ENCODE measurements around the gene SLC35E2B.
"Not testable (repeated sequence)": the region's sequence is repeated elsewhere in the genome, so short reads cannot be mapped to it uniquely, and the experiment has no call there.

The SLC35E2B gene

DNA sequence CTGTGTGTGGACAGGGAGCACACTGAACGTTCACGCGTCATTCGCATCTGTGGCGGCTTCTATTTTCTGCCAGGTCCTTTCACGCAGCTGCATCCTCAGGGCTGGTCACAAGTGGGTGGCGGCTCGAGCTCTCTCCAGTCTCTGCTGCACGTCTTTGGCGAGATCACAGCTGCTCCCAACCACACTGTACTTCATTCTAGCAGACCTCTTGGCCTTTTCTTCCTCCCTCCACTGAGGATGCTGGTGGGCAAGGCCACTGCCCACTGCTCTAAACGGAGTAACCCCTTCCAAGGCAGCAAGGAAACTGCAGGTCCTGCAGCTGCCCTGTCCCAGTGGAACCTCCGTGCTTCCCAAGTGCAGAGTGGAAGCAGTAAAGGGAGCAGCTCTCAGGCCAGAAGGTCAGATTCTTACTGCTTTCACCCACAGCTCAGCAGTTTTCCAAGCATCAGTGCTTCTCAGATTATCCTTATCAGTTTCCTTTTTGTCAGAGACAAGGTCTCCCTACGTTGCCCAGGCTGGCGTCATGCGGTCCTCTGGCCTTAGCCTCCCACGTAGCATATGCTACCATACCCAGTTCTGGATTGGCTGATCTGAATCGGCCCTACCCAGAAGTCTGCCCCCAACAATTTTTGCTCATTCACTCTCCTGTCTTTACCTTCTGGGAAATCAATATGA is 44.9 kb downstream of the SLC35E2B start:
- not testable (repeated sequence) for DNase-seq (ENCODE audit: low read depth in 2 of 3, low spot score in 2 of 3)

DNA sequence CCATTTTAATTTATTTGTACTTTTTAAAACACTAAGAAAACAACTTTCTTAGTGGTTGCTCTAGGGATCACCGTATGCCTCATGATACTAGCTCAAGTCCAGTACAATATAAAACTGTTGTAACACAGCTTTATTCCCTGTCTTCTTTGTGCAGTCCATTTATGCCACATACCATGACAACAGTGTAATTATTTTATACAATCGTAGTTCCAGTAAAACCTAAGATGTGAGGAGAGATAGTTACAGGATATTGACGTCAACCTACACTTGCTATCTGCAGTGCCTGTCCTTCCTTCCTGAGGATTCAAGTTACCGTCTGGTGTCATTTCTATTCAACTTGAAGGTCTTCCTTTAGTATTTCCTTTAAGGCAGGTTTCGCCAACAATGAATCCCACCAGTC is 46.3 kb downstream of the SLC35E2B start:
- not testable (repeated sequence) for DNase-seq (ENCODE audit: low read depth in 2 of 3, low spot score in 2 of 3)

- not testable (repeated sequence) for DNase-seq (ENCODE audit: low read depth in 2 of 3, low spot score in 2 of 3)
Measured at GRCh38 chr1:1640711-1641461, 51.7 kb downstream of the SLC35E2B start.

- DNase-seq (ENCODE audit: low read depth in 2 of 3, low spot score in 2 of 3) = not testable (repeated sequence)
Measured at GRCh38 chr1:1640081-1640480, 52.5 kb downstream of the SLC35E2B start.

- not testable (repeated sequence) for DNase-seq (ENCODE audit: low read depth in 2 of 3, low spot score in 2 of 3)
Measured at GRCh38 chr1:1639368-1639767, 53.2 kb downstream of the SLC35E2B start.

GRCh38 chr1:1638528-1638927 is 54.1 kb downstream of the SLC35E2B start:
- not testable (repeated sequence) for DNase-seq (ENCODE audit: low read depth in 2 of 3, low spot score in 2 of 3)

DNA sequence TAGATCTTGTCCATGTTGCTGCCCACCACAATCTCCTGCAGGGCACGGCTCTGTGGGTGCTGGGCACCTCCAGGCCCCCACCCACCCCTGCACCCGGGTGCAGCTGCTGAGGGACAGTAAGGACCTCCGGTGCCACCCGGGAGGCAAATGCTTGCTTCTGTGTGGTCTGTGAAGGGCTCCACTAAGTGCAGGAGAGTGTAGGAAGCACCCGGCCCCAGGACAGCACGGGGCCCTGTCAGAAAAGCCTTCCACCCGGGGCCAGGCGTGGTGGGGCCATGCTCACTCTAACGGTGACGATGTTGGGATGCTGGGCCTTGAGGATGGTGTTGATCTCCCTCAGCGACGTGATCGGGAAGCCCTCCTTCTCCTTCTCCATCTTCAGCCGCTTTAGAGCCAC is 55.1 kb downstream of the SLC35E2B start:
- DNase-seq (ENCODE audit: low read depth in 2 of 3, low spot score in 2 of 3) = not testable (repeated sequence)

GRCh38 chr1:1636621-1637478 is 55.7 kb downstream of the SLC35E2B start:
- not testable (repeated sequence) for DNase-seq (ENCODE audit: low read depth in 2 of 3, low spot score in 2 of 3)

DNA sequence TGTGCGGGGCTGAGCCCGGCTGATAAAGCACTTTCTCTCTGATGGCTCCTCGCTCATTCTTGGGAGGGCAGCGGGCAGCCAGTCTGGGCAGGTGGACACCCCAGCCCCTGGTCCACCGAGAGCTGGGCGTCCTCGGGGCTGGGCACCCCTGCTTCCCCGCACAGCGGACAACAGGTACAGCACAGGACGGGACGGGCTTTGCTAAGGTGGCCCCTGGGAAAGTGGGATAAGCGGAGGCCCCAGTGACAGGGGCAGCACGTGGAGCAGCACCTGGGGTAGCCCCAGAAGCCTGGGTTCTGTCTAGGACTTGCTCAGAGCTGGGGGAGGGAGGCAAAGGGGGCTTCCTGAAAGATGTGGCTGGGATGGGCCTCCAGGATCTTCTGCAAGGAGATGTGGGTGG is 58.0 kb downstream of the SLC35E2B start:
- DNase-seq (ENCODE audit: low read depth in 2 of 3, low spot score in 2 of 3) = not testable (repeated sequence)

GRCh38 chr1:1633409-1633808 is 59.2 kb downstream of the SLC35E2B start:
- DNase-seq (ENCODE audit: low read depth in 2 of 3, low spot score in 2 of 3) = not testable (repeated sequence)

- no peak for DNase-seq (ENCODE audit: low read depth in 2 of 3, low spot score in 2 of 3)
Measured at GRCh38 chr1:1631782-1632420, 60.7 kb downstream of the SLC35E2B start, which contains the start of gene MMP23B. MMP23B (plus strand) TSS chr1:1632173; CDS start chr1:1632219, 46 bp downstream.

DNA sequence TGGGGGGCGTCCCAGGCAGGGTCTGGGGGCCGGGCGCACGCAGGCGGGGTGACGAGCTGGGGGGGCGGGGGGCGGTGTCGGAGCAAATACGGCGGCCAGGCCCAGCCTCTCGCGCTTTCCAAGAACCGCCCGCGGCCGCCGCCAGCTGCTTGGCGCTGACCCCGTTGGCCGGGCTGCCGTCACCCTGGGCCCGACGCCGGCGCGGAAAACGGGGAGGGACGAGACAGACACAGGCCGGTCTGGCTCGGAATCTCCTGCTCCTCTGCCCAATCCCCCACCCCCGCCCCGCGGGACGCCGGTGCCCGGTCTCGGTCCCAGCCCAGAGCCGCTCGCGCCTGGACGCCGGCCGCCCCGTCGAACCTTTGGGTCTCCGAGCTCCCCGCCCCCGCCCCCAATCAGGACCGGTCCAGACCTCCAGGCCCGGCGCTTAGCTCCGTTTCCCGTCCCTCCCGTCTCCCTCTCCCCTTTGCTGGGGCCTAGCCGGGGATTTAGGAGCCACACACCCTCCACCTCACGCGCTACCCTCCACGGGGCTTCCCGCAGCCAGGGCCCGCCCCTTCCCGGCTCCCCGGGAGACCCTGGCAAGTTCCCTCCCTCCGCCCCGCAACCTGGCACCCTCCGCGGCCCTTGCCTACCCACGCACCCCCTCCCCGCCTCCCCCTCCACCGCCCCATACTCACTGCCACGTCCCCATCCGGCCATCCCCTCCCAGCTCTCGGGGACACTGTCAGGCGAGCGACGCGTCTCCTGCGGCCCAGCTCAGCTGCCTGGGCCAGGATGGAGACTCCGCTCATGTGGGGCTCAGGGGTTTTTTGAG is 61.4 kb downstream of the SLC35E2B start:
- DNase-seq (ENCODE audit: low read depth in 2 of 3, low spot score in 2 of 3) = no peak

DNA sequence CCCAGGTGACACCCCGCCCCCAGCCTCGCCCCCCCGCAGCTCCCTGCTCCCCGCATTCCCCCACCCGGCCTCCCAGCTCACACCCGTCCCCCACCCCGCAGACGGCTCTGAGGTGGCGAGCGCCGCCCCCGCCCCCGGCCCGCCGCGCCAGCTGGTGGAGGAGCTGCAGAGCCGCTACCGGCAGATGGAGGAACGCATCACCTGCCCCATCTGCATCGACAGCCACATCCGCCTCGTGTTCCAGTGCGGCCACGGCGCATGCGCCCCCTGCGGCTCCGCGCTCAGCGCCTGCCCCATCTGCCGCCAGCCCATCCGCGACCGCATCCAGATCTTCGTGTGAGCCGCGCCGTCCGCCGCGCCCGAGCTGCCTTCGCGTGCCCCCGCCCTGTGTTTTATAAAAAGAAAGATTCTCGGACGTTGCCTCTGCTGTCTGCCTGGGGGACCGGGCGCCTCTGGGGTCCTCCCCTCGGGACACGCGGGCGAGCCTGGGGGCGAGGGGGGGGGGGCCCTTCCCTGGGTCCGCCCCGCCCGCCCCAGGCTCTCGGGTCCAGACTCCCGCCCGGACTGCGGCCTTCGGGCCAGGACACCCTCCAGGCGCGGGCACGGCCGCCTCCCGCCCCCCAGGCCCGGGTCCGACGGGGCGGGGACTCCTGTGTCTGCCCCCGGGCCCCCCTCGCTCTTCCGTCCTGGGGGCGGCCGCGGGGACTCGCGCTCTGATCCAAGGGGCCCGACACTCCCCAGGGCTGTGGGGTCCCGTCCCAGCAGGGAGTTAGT is 62.2 kb downstream of the SLC35E2B start:
- DNase-seq (ENCODE audit: low read depth in 2 of 3, low spot score in 2 of 3) = peak; percentile 73 to 86 (median 86)

DNA sequence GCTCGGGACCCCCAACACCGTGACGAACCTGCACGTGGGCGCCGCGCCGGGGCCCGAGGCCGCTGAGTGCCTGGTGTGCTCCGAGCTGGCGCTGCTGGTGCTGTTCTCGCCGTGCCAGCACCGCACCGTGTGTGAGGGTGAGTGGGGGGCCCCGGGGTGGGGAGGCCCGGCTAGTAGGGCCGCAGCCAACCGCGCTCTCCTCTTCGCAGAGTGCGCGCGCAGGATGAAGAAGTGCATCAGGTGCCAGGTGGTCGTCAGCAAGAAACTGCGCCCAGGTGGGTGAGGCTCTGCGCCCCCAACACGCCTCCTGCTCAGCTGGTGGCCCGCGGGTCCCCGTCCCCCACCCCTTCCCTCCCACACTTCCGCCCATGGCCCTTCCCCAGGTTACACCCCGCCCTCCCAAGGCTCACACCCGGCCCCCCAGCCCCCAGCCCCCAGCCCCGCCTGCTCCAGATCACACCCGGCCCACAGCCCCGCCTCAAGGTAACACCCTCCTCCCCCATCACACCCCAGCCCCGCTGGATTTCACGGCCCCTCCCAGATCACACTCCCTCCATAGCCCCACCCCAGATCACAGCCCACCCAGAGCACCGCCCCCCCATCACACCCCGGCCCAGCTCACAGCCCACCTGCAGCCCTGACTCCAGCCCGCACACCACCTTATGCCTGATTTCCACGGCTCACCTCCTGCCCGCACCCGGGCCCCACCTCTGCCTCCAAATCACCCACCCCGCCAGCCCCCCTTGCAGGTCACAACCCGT is 63.0 kb downstream of the SLC35E2B start:
- peak in 2 of 3 experiments; percentile 33 to 40 for DNase-seq (ENCODE audit: low read depth in 2 of 3, low spot score in 2 of 3)

DNA sequence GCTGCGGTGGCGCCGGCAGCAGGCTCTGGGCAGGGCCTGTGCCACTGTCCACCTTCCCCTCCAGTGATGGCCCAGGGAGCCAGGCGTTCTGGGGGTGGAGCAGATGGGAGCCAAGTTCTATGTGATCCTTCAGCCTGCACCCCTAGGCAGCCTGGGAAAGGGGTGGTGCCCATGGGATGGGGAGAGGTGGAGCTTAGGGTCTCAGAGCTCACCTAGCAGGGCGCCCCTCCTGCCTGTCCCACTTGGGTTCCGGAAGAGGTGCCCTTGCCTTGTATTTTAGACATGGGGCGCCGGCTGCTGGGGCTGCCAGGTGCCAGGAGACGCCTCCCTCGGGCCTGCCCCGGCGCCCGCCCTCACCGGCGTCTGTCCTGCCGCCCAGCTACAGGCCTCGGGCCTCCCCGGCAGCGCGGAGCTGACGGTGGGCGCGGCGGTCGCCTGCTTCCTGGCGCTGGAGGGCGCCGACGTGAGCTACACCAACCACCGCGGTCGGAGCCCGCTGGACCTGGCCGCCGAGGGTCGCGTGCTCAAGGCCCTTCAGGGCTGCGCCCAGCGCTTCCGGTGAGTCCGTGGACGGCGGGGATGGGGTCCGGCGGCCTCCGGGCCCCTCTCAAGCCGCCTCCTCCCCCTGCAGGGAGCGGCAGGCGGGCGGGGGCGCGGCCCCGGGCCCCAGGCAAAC is 63.7 kb downstream of the SLC35E2B start:
- no peak for DNase-seq (ENCODE audit: low read depth in 2 of 3, low spot score in 2 of 3)

GRCh38 chr1:1627829-1628753 is 64.5 kb downstream of the SLC35E2B start:
- no peak for DNase-seq (ENCODE audit: low read depth in 2 of 3, low spot score in 2 of 3)

- no peak for DNase-seq (ENCODE audit: low read depth in 2 of 3, low spot score in 2 of 3)
Measured at GRCh38 chr1:1627261-1627828, 65.2 kb downstream of the SLC35E2B start.
